OCI-LY7 (cell line): ENCODE data around the gene HOXB6. TPM values are rescaled to one million over a fixed set of nuclear protein-coding genes. Genes with fewer than 3 reads are reported as not detected.

Experiments
- BruUV-seq: library from RNA; stranded (reverse); fragments of 400-500 nt; replicated peaks from 2 replicates; lab custom pipeline; 2021; lab: Mats Ljungman, UMichigan
- CTCF ChIA-PET: fragments of 300-600 bp; sonication (Branson Sonifier 250); formaldehyde crosslinking; loops from one replicate; lab custom pipeline; 2022; ENCODE audit warnings: antibody characterized with exemption; ENCODE audit not compliant: unreplicated experiment; lab: Charles Lee
- POLR2A ChIA-PET: fragments of 300-600 bp; sonication (Branson Sonifier 250); formaldehyde crosslinking; loops from one replicate; lab custom pipeline; 2022; ENCODE audit warnings: antibody characterized with exemption; lab: Charles Lee
- DNase-seq: peaks from one replicate; pipeline ENCODE4 v3.0.0-alpha.2; 2015; ENCODE audit warnings: low spot score
- H2AFZ ChIP-seq: fragments of 200-600 bp; sonication (generic), shearing (Covaris generic); 2 replicates; pipeline ENCODE4 v1.6.1; 2014; ENCODE audit warnings: mild to moderate bottlenecking, antibody characterized with exemption, low read length, moderate library complexity
- H3K27ac ChIP-seq: fragments of 200-600 bp; sonication (generic); 2 replicates; pipeline ENCODE4 v1.5.1; 2014; ENCODE audit warnings: mixed run types, low read depth, mild to moderate bottlenecking, moderate library complexity, low read length, inconsistent platforms; ENCODE audit not compliant: poor library complexity, severe bottlenecking
- H3K36me3 ChIP-seq: fragments of 200-600 bp; sonication (generic); 2 replicates; pipeline ENCODE4 v1.6.1; 2014; ENCODE audit warnings: mild to moderate bottlenecking, antibody characterized with exemption, low read length, moderate library complexity, mixed read lengths; ENCODE audit not compliant: insufficient read depth
- H3K4me1 ChIP-seq: fragments of 200-600 bp; sonication (generic); 2 replicates; pipeline ENCODE4 v1.5.1; 2014; ENCODE audit warnings: mild to moderate bottlenecking, low read length; ENCODE audit not compliant: insufficient read depth, poor library complexity, severe bottlenecking
- H3K4me2 ChIP-seq: fragments of 200-600 bp; sonication (generic); 2 replicates; pipeline ENCODE4 v1.6.1; 2014; ENCODE audit warnings: mild to moderate bottlenecking, low read length
- H3K4me3 ChIP-seq: fragments of 200-600 bp; sonication (generic); 2 replicates; pipeline ENCODE4 v1.5.1; 2014; ENCODE audit warnings: mild to moderate bottlenecking, low read depth, low read length; ENCODE audit not compliant: poor library complexity, severe bottlenecking
- H3K79me2 ChIP-seq: fragments of 200-600 bp; sonication (generic); 2 replicates; pipeline ENCODE4 v1.6.1; 2016; ENCODE audit warnings: low read depth, mild to moderate bottlenecking, low read length, moderate library complexity, mixed read lengths; ENCODE audit not compliant: insufficient read depth
- H3K9me2 ChIP-seq: fragments of 200-600 bp; sonication (generic); 2 replicates; pipeline ENCODE4 v1.6.1; 2016; ENCODE audit warnings: mild to moderate bottlenecking, low read length, mixed read lengths; ENCODE audit not compliant: insufficient read depth
- H3K9me3 ChIP-seq: fragments of 200-600 bp; sonication (generic); 2 replicates; pipeline ENCODE4 v1.6.1; 2014; ENCODE audit warnings: mild to moderate bottlenecking, mixed run types, low read length, mixed read lengths
- H4K20me1 ChIP-seq: fragments of 200-600 bp; sonication (generic); 2 replicates; pipeline ENCODE4 v1.6.1; 2014; ENCODE audit warnings: mild to moderate bottlenecking, antibody characterized with exemption, low read length, moderate library complexity, mixed read lengths; ENCODE audit not compliant: insufficient read depth
- CTCF ChIP-seq: fragments of 200-600 bp; sonication (generic); conservative IDR thresholded peaks from 2 replicates; pipeline ENCODE4 v1.5.1; 2014; ENCODE audit warnings: mild to moderate bottlenecking, antibody characterized with exemption, low read length, moderate library complexity, mixed read lengths
- EZH2phosphoT487 ChIP-seq: fragments of 200-600 bp; sonication (generic); IDR thresholded peaks from 2 replicates; pipeline ENCODE4 v1.6.1; 2018; ENCODE audit warnings: low read depth, borderline replicate concordance, mild to moderate bottlenecking, mixed run types, antibody characterized with exemption, low read length, moderate library complexity, mixed read lengths
- intact Hi-C: fragments of 100-400 bp; cut with micrococcal nuclease; formaldehyde crosslinking; loops from one replicate; pipeline ENCODE4 v1.10.0; 2022; ENCODE audit not compliant: unreplicated experiment
- total RNA-seq, 2 experiments: library from RNA; depleted of rRNA in 1 of 2; stranded (reverse); fragments of >200 nt in 1 of 2; shearing (Covaris generic) in 1 of 2; gene quantifications; 2 replicates each; pipeline ENCODE4 v1.2.3, GENCODE V29; 2014 to 2022

Gene HOXB6
- total RNA-seq, 2 experiments from 2014 or later: not detected

- Histone ChIP-seq H3K4me1 (no peaks in the 10 kb centered on the region), H3K9me3 (no peaks in the 10 kb centered on the region), H2AFZ (no peak overlapping the region), H3K79me2 (no peaks in the 10 kb centered on the region), H4K20me1 (no peaks in the 10 kb centered on the region), H3K36me3 (no peaks in the 10 kb centered on the region), H3K4me2 (no peak overlapping the region), H3K9me2 (no peaks in the 10 kb centered on the region), H3K27ac (no peak overlapping the region), H3K4me3 (no peak overlapping the region)
- ChIA-PET CTCF (no interaction called here), POLR2A (no interaction called here)
- TF ChIP-seq CTCF: no peak
- TF ChIP-seq EZH2phosphoT487: no peak
- no TSS peak for BruUV-seq
- no peak for DNase-seq
- intact Hi-C loops: no loop called here
These were observed 46.0 kb downstream of the HOXB6 start for GRCh38 chr17:48558831-48559121.

GRCh38 chr17:48558057-48558830 lies 46.5 kb downstream of the HOXB6 start:
- H3K4me1 ChIP-seq: no peaks in the 10 kb centered on the region
- no peak overlapping the region for H3K4me3 ChIP-seq
- H4K20me1 ChIP-seq: no peaks in the 10 kb centered on the region
- intact Hi-C loops: no loop called here
- ChIA-PET CTCF (no interaction called here), POLR2A (no interaction called here)
- no peaks in the 10 kb centered on the region for H3K36me3 ChIP-seq
- TF ChIP-seq CTCF (no peak), EZH2phosphoT487 (no peak)
- no peaks in the 10 kb centered on the region for H3K9me2 ChIP-seq
- H3K4me2 ChIP-seq: no peak overlapping the region
- no TSS peak for BruUV-seq
- no peak overlapping the region for H3K27ac ChIP-seq
- H3K9me3 ChIP-seq: no peaks in the 10 kb centered on the region
- no peak overlapping the region for H2AFZ ChIP-seq
- DNase-seq: no peak
- H3K79me2 ChIP-seq: no peaks in the 10 kb centered on the region

GRCh38 chr17:48556576-48557401 lies 48.0 kb downstream of the HOXB6 start:
- no TSS peak for BruUV-seq
- ChIA-PET POLR2A (no interaction called here), CTCF (no interaction called here)
- no peak for DNase-seq
- Histone ChIP-seq H4K20me1 (no peaks in the 10 kb centered on the region), H3K79me2 (no peaks in the 10 kb centered on the region), H3K4me1 (no peaks in the 10 kb centered on the region), H3K4me2 (no peak overlapping the region), H3K27ac (no peak overlapping the region), H3K36me3 (no peaks in the 10 kb centered on the region), H3K4me3 (no peak overlapping the region), H2AFZ (no peak overlapping the region), H3K9me2 (no peaks in the 10 kb centered on the region), H3K9me3 (no peaks in the 10 kb centered on the region)
- no peak for TF ChIP-seq EZH2phosphoT487
- intact Hi-C loops: no loop called here
